ENCODE results near the gene PAX4. TPM values are rescaled to one million over a fixed set of nuclear protein-coding genes. Genes with fewer than 3 reads are reported as not detected.

Gene PAX4
- total and polyA plus RNA-seq, 9 of the 15 experiments (the other 6 are each of a cell fraction or from before 2014, with no cell fraction given): not detected

DNA sequence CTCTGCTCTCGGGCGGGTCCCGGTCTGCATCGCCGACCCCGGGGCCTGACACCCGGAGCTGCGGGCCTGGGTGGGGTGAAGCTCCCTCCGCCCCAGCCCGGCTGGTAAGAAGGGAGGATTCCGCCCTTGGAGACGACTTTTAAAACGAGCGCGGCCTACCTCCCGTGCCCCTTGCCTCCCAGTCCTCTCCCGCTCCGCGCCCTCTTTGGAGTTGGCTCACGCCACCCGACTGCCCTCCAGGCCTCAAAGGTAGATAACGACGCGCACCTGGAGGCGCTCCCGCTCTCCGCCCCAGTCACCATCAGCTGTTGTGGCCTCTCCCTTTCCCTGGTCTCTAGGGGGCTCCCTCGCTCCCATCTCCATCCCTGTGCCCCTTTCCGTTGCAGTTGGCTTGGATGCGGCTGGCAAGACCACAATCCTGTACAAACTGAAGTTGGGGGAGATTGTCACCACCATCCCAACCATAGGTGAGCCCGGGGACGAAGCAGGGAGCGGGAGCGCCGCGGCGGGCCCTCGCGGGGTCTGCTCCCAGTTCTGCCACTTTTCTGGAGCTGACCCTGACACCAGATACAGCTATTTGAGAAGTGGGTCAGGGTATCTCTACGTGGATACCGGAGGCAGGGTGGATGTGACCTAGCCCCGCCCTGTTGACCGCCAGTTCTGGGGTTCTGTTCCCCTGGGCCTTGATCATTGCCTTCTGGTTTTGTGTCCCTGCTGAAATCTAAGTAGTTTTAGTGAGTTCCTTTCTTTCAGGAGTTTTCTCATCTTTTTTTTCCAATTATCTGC, 29.1 kb downstream of the PAX4 start (continued):
- TF ChIP-seq, protein P1, sequence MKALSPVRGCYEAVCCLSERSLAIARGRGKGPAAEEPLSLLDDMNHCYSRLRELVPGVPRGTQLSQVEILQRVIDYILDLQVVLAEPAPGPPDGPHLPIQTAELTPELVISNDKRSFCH (CRISPR knock-in tag; IDR thresholded peaks at IDR 0.05): no peak
- TF ChIP-seq, protein P1 (tag; IDR thresholded peaks at IDR 0.05): no peak
- TF ChIP-seq EZH2 (IDR thresholded peaks at IDR 0.05; ENCODE audit: borderline replicate concordance, low read depth, low read length): no peak
- TF ChIP-seq, protein P2, sequence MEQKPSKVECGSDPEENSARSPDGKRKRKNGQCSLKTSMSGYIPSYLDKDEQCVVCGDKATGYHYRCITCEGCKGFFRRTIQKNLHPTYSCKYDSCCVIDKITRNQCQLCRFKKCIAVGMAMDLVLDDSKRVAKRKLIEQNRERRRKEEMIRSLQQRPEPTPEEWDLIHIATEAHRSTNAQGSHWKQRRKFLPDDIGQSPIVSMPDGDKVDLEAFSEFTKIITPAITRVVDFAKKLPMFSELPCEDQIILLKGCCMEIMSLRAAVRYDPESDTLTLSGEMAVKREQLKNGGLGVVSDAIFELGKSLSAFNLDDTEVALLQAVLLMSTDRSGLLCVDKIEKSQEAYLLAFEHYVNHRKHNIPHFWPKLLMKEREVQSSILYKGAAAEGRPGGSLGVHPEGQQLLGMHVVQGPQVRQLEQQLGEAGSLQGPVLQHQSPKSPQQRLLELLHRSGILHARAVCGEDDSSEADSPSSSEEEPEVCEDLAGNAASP (IDR thresholded peaks at IDR 0.05): no peak
- no peak for TF ChIP-seq RBBP5 (IDR thresholded peaks at IDR 0.05; ENCODE audit: borderline replicate concordance, insufficient read depth, low read length, poor library complexity, severe bottlenecking)
- TF ChIP-seq SREBF2 (CRISPR knock-in tag; IDR thresholded peaks at IDR 0.05): no peak
- TF ChIP-seq MAFK (IDR thresholded peaks at IDR 0.05; ENCODE audit: low read length): no peak
- TF ChIP-seq, protein P3, sequence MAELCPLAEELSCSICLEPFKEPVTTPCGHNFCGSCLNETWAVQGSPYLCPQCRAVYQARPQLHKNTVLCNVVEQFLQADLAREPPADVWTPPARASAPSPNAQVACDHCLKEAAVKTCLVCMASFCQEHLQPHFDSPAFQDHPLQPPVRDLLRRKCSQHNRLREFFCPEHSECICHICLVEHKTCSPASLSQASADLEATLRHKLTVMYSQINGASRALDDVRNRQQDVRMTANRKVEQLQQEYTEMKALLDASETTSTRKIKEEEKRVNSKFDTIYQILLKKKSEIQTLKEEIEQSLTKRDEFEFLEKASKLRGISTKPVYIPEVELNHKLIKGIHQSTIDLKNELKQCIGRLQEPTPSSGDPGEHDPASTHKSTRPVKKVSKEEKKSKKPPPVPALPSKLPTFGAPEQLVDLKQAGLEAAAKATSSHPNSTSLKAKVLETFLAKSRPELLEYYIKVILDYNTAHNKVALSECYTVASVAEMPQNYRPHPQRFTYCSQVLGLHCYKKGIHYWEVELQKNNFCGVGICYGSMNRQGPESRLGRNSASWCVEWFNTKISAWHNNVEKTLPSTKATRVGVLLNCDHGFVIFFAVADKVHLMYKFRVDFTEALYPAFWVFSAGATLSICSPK (IDR thresholded peaks at IDR 0.05; ENCODE audit: borderline replicate concordance): no peak
- TF ChIP-seq, protein P4, sequence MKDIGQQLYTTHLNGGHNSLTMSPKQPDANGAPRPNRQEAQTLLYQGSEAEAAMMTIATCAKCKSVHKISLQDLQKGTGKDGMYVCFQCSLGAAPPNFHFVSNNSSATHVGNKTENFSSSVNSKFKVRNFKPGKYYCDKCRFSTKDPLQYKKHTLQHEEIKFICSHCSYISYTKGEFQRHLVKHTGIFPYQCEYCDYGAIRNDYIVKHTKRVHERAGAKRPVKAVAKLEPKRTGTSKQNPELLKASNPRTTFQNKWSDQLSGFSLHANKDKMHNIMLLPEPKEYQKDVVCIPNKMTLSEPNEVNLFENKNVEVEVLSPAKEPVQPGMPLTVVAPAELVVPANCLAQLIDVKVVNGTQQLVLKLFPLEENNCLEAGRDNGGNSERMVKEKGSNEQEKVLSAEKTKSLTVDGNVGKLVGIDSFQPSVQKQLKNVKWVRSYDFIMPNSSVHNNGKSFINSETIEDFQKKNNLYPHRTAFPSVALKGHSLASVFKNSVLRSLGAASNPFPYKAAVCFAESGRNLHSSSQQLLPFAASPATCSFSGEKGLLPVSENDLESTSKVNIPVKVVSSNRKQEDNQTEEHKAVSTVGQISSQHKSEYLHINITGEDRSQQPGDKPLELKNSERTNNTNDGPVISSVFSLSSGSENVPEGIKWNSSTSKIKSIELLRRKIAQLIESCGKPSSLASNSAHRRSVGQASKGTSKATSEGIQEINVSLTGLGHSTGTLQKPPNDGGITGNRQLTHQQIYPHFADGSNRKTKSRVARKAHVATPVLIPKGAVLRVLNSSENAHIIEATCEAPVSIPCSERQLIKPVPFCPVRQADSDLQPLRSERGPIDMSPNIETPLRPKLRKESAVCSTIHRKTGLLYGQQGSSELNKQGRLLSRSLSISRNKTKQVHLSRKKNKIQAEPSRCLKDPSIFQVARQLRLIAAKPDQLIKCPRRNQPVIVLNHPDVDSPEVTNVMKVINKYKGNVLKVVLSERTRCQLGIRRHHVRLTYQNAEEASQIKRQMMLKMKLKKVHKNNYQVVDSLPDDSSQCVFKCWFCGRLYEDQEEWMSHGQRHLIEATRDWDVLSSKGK (CRISPR knock-in tag; IDR thresholded peaks at IDR 0.05): no peak
- TF ChIP-seq, protein P5, sequence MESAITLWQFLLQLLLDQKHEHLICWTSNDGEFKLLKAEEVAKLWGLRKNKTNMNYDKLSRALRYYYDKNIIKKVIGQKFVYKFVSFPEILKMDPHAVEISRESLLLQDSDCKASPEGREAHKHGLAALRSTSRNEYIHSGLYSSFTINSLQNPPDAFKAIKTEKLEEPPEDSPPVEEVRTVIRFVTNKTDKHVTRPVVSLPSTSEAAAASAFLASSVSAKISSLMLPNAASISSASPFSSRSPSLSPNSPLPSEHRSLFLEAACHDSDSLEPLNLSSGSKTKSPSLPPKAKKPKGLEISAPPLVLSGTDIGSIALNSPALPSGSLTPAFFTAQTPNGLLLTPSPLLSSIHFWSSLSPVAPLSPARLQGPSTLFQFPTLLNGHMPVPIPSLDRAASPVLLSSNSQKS (CRISPR knock-in tag; IDR thresholded peaks at IDR 0.05): no peak
- no peak for TF ChIP-seq ELF4 (CRISPR knock-in tag; IDR thresholded peaks at IDR 0.05)
- TF ChIP-seq, protein P6, sequence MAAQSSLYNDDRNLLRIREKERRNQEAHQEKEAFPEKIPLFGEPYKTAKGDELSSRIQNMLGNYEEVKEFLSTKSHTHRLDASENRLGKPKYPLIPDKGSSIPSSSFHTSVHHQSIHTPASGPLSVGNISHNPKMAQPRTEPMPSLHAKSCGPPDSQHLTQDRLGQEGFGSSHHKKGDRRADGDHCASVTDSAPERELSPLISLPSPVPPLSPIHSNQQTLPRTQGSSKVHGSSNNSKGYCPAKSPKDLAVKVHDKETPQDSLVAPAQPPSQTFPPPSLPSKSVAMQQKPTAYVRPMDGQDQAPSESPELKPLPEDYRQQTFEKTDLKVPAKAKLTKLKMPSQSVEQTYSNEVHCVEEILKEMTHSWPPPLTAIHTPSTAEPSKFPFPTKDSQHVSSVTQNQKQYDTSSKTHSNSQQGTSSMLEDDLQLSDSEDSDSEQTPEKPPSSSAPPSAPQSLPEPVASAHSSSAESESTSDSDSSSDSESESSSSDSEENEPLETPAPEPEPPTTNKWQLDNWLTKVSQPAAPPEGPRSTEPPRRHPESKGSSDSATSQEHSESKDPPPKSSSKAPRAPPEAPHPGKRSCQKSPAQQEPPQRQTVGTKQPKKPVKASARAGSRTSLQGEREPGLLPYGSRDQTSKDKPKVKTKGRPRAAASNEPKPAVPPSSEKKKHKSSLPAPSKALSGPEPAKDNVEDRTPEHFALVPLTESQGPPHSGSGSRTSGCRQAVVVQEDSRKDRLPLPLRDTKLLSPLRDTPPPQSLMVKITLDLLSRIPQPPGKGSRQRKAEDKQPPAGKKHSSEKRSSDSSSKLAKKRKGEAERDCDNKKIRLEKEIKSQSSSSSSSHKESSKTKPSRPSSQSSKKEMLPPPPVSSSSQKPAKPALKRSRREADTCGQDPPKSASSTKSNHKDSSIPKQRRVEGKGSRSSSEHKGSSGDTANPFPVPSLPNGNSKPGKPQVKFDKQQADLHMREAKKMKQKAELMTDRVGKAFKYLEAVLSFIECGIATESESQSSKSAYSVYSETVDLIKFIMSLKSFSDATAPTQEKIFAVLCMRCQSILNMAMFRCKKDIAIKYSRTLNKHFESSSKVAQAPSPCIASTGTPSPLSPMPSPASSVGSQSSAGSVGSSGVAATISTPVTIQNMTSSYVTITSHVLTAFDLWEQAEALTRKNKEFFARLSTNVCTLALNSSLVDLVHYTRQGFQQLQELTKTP (IDR thresholded peaks at IDR 0.05; ENCODE audit: low read depth in 1 of 2, partially characterized antibody in 2 of 2): no peak
- TF ChIP-seq KDM1A (IDR thresholded peaks at IDR 0.05): peak; percentile 33 to 61; a peak in 3 of 4 replicates
- no peak for TF ChIP-seq ARID2 (IDR thresholded peaks at IDR 0.05)

Data from K562 (cell line).